HepG2 (cell line): ENCODE data around the gene KANSL3. TPM values are rescaled to one million over a fixed set of nuclear protein-coding genes. Genes with fewer than 3 reads are reported as not detected.
A peak's percentile ranks its signal among the peaks of the same experiment; 100 is the strongest.

Experiments
- CENPX ChIP-seq: sonication (generic); formaldehyde crosslinking; IDR thresholded peaks from 2 replicates; pipeline ENCODE4 v1.9.0; 2021; ENCODE audit warnings: mild to moderate bottlenecking, missing genetic modification reagents, moderate library complexity
- FUBP1 ChIP-seq: sonication (generic); formaldehyde crosslinking; IDR thresholded peaks from 2 replicates; pipeline ENCODE4 v1.5.1; 2020; ENCODE audit warnings: missing genetic modification reagents, mild to moderate bottlenecking, borderline replicate concordance
- HMGXB3 ChIP-seq: sonication (generic); formaldehyde crosslinking; IDR thresholded peaks from 2 replicates; pipeline ENCODE4 v1.4.0; 2020; ENCODE audit warnings: missing genetic modification reagents, borderline replicate concordance
- KLF6 ChIP-seq: IDR thresholded peaks from 2 replicates; pipeline ENCODE4 v1.8.0; 2016; ENCODE audit warnings: missing biosample characterization, missing genetic modification reagents
- NCOA1 ChIP-seq: sonication (generic); formaldehyde crosslinking; IDR thresholded peaks from 2 replicates; pipeline ENCODE4 v1.9.0; 2021; ENCODE audit warnings: missing genetic modification reagents
- YY1 ChIP-seq: IDR thresholded peaks from 2 replicates; pipeline ENCODE4 v1.6.1; 2011; ENCODE audit warnings: low read length, low read depth, moderate library complexity, mild to moderate bottlenecking; ENCODE audit not compliant: insufficient read depth, insufficient replicate concordance
- ZFP37 ChIP-seq: sonication (generic); formaldehyde crosslinking; IDR thresholded peaks from 2 replicates; pipeline ENCODE4 v1.4.0; 2020; ENCODE audit warnings: missing genetic modification reagents, borderline replicate concordance
- ZMAT3 ChIP-seq: sonication (generic); formaldehyde crosslinking; conservative IDR thresholded peaks from 2 replicates; pipeline ENCODE4 v1.7.0; 2021; ENCODE audit warnings: missing genetic modification reagents
- ZNF276 ChIP-seq: sonication (generic); formaldehyde crosslinking; IDR thresholded peaks from 2 replicates; pipeline ENCODE4 v1.4.0; 2020; ENCODE audit warnings: mild to moderate bottlenecking, low read depth, missing genetic modification reagents
- ZNF503 ChIP-seq: sonication (generic); formaldehyde crosslinking; IDR thresholded peaks from 2 replicates; pipeline ENCODE4 v1.4.0; 2020; ENCODE audit warnings: missing genetic modification reagents
- ZNF512 ChIP-seq: sonication (generic); formaldehyde crosslinking; IDR thresholded peaks from 2 replicates; pipeline ENCODE4 v1.4.0; 2020; ENCODE audit warnings: mild to moderate bottlenecking, missing genetic modification reagents
- ZNF530 ChIP-seq: sonication (generic); formaldehyde crosslinking; IDR thresholded peaks from 2 replicates; pipeline ENCODE4 v1.5.0; 2020; ENCODE audit warnings: low read depth, mild to moderate bottlenecking, missing genetic modification reagents
- ZNF7 ChIP-seq: IDR thresholded peaks from 2 replicates; pipeline ENCODE4 v1.6.1; 2016; ENCODE audit warnings: missing biosample characterization, missing genetic modification reagents
- ZNF781 ChIP-seq: sonication (generic); formaldehyde crosslinking; IDR thresholded peaks from 2 replicates; pipeline ENCODE4 v1.5.1; 2020; ENCODE audit warnings: borderline replicate concordance, mild to moderate bottlenecking, missing genetic modification reagents; ENCODE audit errors: not compliant biosample characterization
- ZSCAN31 ChIP-seq: sonication (generic); formaldehyde crosslinking; IDR thresholded peaks from 2 replicates; pipeline ENCODE4 v1.5.0; 2020; ENCODE audit warnings: low read depth, mild to moderate bottlenecking, missing genetic modification reagents
- polyA plus RNA-seq, 8 experiments: library from polyadenylated mRNA; depleted of rRNA in 3 of 8; stranded (reverse) in 7 of 8; unstranded in 1 of 8; fragments of >200 nt; fragmentation: Illumina TruSeq in 4 of 8; extraction: Trizol in 4 of 8; gene quantifications; 2 replicates each; pipeline versions ENCODE4 v1.2.1 to v1.2.3, GENCODE V29; 2011 to 2016; ENCODE audit warnings: low read depth in 4 of 8, missing spikeins in 1 of 8, mixed read lengths in 1 of 8; ENCODE audit not compliant: insufficient read depth in 1 of 8
- total RNA-seq, 5 experiments: library from RNA; depleted of rRNA; stranded (reverse); fragments of >200 nt; fragmentation: Illumina TruSeq; extraction: Trizol; gene quantifications; 2 replicates each; pipeline ENCODE4 v1.2.3, GENCODE V29; 2016; ENCODE audit warnings: low read depth in 1 of 5

Gene KANSL3
- total and polyA plus RNA-seq, 2 of the 13 experiments (the other 11 are each of a cell fraction or from before 2014, with no cell fraction given): 20.8 to 37.3 TPM

- TF ChIP-seq HMGXB3 (peak; percentile 92), ZSCAN31 (CRISPR knock-in tag) (no peak; the same call in 1 of the 2 replicates), FUBP1 (CRISPR knock-in tag) (no peak; the same call in 1 of the 2 replicates), CENPX (CRISPR knock-in tag) (no peak), ZMAT3 (CRISPR knock-in tag) (peak; percentile 71; the same call in 1 of the 2 replicates), KLF6 (CRISPR knock-in tag) (0 out of 2 replicates have a peak, but pooled peaks have one; percentile 41), NCOA1 (CRISPR knock-in tag) (no peak; the same call in 1 of the 2 replicates), ZNF503 (CRISPR knock-in tag) (peak; percentile 81), ZFP37 (CRISPR knock-in tag) (peak; percentile 78; the same call in 1 of the 2 replicates), ZNF512 (CRISPR knock-in tag) (no peak; the same call in 1 of the 2 replicates), ZNF781 (CRISPR knock-in tag) (peak; percentile 72), ZNF7 (no peak), ZNF276 (CRISPR knock-in tag) (no peak), ZNF530 (CRISPR knock-in tag) (no peak), YY1 (peak; percentile 84)
Measured at GRCh38 chr2:96556441-96557330, 81.4 kb downstream of the KANSL3 start (continued).
